ENCODE results near the gene TMEM187.

Gene TMEM187

DNA sequence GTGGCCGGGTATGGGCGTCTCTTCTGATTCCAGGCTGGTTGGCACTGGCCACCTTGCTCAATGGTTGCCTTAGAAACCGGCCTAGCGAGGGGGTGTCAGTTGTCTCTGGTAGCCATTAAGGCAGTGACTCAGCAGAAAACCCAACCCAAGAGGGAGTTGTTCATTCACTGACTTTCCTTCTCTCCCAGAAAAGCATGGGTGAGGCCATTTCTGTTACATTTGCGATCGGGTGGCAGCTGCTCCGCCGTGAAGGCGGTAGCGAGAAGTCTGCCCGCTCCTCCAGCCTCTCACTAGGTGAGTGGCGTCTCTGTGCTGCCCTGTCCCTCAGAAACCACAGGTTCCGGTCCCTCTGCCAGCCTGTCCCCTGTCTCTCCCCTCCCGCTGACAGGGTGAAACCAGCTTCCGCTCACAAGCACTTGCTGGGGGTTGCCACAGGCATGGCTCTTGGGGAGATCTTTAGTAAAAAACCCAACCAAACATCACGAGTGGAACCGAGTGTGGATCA, 29.7 kb downstream of the TMEM187 start:
- peaks cover 0 to 9% of the 10 kb centered on the region in 2 donors for H3K27me3 ChIP-seq (ENCODE audit: control insufficient read depth in 1 of 2, insufficient read depth in 2 of 2, low read length in 2 of 2)
- no peaks in the 10 kb centered on the region for H3K36me3 ChIP-seq (ENCODE audit: control insufficient read depth in 2 of 2, insufficient read depth in 2 of 2, low read length in 2 of 2)
- H3K4me3 ChIP-seq (ENCODE audit: low read length in 2 of 2): no peak overlapping the region
- no peaks in the 10 kb centered on the region for H3K9me3 ChIP-seq (ENCODE audit: control insufficient read depth in 2 of 2, low read length in 2 of 2)
- H3K9ac ChIP-seq (ENCODE audit: low read length in 2 of 2): no peak overlapping the region
- no peaks in the 10 kb centered on the region for H3K4me1 ChIP-seq (ENCODE audit: control insufficient read depth, insufficient read depth, low read length)
- H3K27ac ChIP-seq (ENCODE audit: low read length): no peak overlapping the region

DNA sequence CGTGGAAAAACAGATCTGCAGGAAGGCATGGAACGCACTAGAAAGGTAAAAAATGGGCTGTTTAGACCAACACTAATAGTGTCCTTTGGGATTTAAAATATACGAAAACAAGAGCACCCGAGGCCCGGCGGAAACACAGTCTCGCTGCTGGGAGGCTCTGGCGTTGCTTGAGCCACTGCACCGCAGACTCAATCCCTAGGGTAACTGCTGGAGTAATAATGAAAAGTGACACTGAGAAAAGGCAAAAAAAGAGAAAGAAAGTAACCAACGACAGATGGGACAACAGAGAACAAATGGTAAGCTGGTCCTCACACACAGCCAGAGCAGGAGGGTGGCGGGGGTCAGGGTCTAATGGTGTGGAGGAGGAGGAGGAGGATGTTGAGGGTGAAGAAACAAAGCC, 31.8 kb downstream of the TMEM187 start:
- H3K27ac ChIP-seq (ENCODE audit: low read length): no peak overlapping the region
- no peaks in the 10 kb centered on the region for H3K9me3 ChIP-seq (ENCODE audit: control insufficient read depth in 2 of 2, low read length in 2 of 2)
- H3K4me1 ChIP-seq (ENCODE audit: control insufficient read depth, insufficient read depth, low read length): no peaks in the 10 kb centered on the region
- peaks cover 0 to 3% of the 10 kb centered on the region in 2 donors for H3K27me3 ChIP-seq (ENCODE audit: control insufficient read depth in 1 of 2, insufficient read depth in 2 of 2, low read length in 2 of 2)
- H3K9ac ChIP-seq (ENCODE audit: low read length in 2 of 2): no peak overlapping the region
- H3K4me3 ChIP-seq (ENCODE audit: low read length in 2 of 2): no peak overlapping the region
- H3K36me3 ChIP-seq (ENCODE audit: control insufficient read depth in 2 of 2, insufficient read depth in 2 of 2, low read length in 2 of 2): no peaks in the 10 kb centered on the region

DNA sequence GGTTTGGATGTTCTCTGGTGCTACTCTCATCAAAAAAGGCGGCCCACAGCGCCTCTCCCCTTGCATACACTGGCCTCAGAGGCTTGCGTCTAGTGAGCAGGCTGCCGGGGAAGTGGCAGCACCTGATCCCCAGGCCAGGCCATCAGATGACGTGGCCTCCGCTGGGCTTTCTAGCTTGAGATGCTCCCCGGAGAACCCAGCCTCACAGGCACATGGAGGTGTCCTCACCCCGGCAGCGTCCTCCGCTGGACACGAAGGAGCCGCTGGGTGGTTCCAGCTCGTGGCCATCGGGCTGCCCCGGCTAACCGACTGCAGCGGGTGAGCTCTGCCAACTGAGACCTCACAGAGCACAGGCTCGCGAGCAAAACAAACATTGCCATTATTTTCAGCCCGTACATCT, 34.4 kb downstream of the TMEM187 start:
- Histone ChIP-seq H3K4me1 (ENCODE audit: control insufficient read depth, insufficient read depth, low read length) (no peaks in the 10 kb centered on the region), H3K27ac (ENCODE audit: low read length) (no peak overlapping the region), H3K4me3 (ENCODE audit: low read length in 2 of 2) (no peak overlapping the region), H3K9me3 (ENCODE audit: control insufficient read depth in 2 of 2, low read length in 2 of 2) (no peaks in the 10 kb centered on the region), H3K27me3 (ENCODE audit: control insufficient read depth in 1 of 2, insufficient read depth in 2 of 2, low read length in 2 of 2) (peaks cover 0 to 6% of the 10 kb centered on the region in 2 donors), H3K36me3 (ENCODE audit: control insufficient read depth in 2 of 2, insufficient read depth in 2 of 2, low read length in 2 of 2) (no peaks in the 10 kb centered on the region), H3K9ac (ENCODE audit: low read length in 2 of 2) (no peak overlapping the region)

DNA sequence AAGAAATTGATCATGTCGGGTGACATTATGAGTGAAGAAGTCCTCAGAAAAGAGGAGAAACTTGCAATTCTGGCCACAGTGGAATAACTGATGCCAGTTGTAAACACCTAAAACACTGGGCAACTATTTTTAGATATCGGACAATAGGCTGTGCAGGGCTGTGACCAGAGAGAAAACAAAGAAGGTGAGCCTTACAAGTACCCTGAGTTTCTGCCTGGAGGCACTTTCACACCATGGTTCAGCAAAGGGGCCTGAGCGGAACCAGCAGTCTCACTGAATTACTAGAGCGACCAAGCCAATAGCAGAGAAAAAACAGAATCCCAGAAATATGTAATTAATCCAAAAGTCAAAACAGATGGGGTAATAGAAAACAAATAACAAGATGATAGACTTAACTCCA, 36.0 kb downstream of the TMEM187 start:
- Histone ChIP-seq H3K9ac (ENCODE audit: low read length in 2 of 2) (no peak overlapping the region), H3K27ac (ENCODE audit: low read length) (no peak overlapping the region), H3K9me3 (ENCODE audit: control insufficient read depth in 2 of 2, low read length in 2 of 2) (no peaks in the 10 kb centered on the region), H3K36me3 (ENCODE audit: control insufficient read depth in 2 of 2, insufficient read depth in 2 of 2, low read length in 2 of 2) (no peaks in the 10 kb centered on the region), H3K4me1 (ENCODE audit: control insufficient read depth, insufficient read depth, low read length) (no peaks in the 10 kb centered on the region), H3K4me3 (ENCODE audit: low read length in 2 of 2) (no peak overlapping the region), H3K27me3 (ENCODE audit: control insufficient read depth in 1 of 2, insufficient read depth in 2 of 2, low read length in 2 of 2) (peaks cover 0 to 3% of the 10 kb centered on the region in 2 donors)

DNA sequence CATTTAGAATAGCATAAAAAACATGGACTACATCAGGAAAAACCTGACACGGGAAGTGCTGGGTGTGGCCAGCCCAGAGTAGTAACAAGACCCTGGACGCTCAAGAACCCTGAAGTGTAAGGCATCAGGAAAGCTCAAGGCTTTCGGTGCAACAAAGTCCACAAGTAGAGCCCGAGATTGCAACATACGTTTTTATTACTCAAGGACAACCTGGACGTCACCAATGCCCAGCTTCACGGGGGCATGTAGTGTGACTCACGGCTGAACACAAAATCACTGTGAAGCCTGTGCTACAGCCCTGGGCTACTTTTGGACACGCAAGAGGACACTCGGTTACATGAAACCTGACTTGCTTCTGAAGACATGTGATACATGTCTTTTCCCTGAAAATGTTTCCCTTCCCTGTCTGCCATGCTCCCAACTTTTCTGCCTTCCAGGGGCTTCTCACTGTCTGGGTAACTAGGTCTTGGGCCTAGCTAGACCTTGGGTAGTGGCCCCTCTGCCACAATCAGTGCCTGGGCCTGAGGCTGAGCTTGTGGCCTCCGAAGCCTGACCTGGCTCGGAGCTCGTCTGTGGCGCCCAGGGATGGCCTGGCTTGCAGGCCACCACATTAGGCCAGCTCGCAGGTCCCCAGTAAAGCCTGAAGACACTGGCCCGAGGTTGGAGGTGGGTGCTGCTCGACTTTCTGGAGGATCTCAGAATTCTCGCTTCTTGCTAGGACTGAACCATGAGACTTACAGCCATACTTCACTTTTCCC, 38.0 kb downstream of the TMEM187 start:
- Histone ChIP-seq H3K9ac (ENCODE audit: low read length in 2 of 2) (no peak overlapping the region), H3K4me1 (ENCODE audit: control insufficient read depth, insufficient read depth, low read length) (peaks cover 2% of the 10 kb centered on the region), H3K36me3 (ENCODE audit: control insufficient read depth in 2 of 2, insufficient read depth in 2 of 2, low read length in 2 of 2) (no peaks in the 10 kb centered on the region), H3K27ac (ENCODE audit: low read length) (no peak overlapping the region), H3K4me3 (ENCODE audit: low read length in 2 of 2) (no peak overlapping the region), H3K27me3 (ENCODE audit: control insufficient read depth in 1 of 2, insufficient read depth in 2 of 2, low read length in 2 of 2) (peaks cover 0 to 8% of the 10 kb centered on the region in 2 donors), H3K9me3 (ENCODE audit: control insufficient read depth in 2 of 2, low read length in 2 of 2) (no peaks in the 10 kb centered on the region)

DNA sequence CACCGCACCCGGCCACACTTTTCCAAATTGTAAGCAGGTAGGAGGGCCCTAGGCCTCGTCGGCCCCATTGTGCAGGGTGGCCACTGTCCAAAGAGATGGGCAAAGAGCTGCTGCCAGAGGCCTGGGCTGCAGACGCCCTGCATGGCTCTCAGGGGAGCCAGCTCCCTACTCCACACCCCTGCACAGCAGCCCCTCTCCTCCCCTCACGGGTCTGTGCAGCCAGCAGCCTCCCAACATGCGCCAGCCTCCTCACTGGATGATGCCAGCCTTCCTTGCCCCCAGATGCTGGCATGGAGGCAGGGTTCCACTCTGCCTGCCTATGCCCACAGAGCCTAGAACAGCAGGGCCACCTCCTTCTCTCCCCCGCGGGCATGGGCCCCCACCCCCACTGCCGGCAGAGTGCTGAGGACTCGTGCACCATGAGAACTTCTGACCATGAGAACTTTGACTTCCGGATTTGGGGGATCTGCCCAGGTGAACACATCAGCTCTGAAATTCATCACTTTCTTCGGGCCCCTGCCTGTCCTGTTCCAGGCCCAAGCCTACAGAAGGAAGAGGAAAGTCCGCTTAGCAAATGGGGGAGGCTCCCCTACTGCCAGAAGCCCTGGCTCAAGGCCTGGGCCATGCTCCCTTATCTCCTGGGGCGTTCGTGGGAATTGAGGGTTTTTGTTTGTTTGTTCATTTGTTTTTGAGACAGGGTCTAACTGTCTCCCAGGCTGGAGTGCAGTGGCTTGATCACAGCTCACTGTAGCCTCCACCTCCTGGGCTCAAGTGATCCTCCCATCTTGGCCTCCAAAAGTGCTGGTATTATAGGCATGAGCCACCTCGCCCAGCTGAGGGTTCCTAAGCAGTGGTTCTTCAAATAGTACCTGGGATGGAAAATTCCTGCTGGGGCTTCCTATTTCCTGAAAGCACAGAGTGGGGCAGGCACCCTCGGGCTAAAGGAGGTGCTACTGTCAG, 39.1 kb downstream of the TMEM187 start:
- Histone ChIP-seq H3K9ac (ENCODE audit: low read length in 2 of 2) (no peak overlapping the region), H3K9me3 (ENCODE audit: control insufficient read depth in 2 of 2, low read length in 2 of 2) (no peaks in the 10 kb centered on the region), H3K27ac (ENCODE audit: low read length) (no peak overlapping the region), H3K27me3 (ENCODE audit: control insufficient read depth in 1 of 2, insufficient read depth in 2 of 2, low read length in 2 of 2) (peaks cover 0 to 8% of the 10 kb centered on the region in 2 donors), H3K4me3 (ENCODE audit: low read length in 2 of 2) (no peak overlapping the region), H3K4me1 (ENCODE audit: control insufficient read depth, insufficient read depth, low read length) (peaks cover 2% of the 10 kb centered on the region), H3K36me3 (ENCODE audit: control insufficient read depth in 2 of 2, insufficient read depth in 2 of 2, low read length in 2 of 2) (no peaks in the 10 kb centered on the region)

DNA sequence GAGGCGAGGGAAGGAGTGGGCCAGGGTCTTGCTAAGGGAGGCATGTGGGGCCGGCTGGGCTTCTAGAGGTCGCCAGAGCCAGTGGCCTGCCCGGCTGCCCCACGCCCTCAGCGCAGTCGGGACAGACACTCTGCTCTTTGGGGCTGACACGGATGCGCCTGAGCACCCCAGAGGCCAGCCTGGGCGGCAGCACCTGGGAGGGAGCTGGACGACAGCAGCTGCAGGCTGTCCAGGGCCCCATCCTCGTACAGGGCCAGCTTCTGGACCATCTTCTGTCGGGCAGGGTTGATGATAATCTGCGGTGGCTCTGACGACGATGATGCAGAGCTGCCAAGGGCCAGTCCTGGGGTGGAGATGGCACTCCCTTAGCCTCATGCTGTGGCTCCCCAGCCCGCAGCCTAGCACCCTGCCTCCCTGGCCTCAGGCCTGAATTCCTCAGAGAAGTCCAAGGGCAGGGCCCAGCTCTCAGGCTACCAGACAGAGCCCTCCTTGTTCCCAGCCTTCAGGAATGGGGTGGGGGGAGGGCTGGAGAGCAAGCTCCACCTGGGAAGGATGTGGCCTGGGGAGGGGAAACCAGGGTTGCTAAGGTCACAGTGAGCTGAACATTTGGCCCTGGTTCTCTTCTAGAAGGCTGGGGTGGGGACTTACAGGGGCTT, 39.9 kb downstream of the TMEM187 start:
- no peak overlapping the region for H3K27ac ChIP-seq (ENCODE audit: low read length)
- H3K4me1 ChIP-seq (ENCODE audit: control insufficient read depth, insufficient read depth, low read length): peaks cover 2% of the 10 kb centered on the region
- peaks cover 0 to 8% of the 10 kb centered on the region in 2 donors for H3K27me3 ChIP-seq (ENCODE audit: control insufficient read depth in 1 of 2, insufficient read depth in 2 of 2, low read length in 2 of 2)
- H3K36me3 ChIP-seq (ENCODE audit: control insufficient read depth in 2 of 2, insufficient read depth in 2 of 2, low read length in 2 of 2): no peaks in the 10 kb centered on the region
- H3K9ac ChIP-seq (ENCODE audit: low read length in 2 of 2): no peak overlapping the region
- no peaks in the 10 kb centered on the region for H3K9me3 ChIP-seq (ENCODE audit: control insufficient read depth in 2 of 2, low read length in 2 of 2)
- H3K4me3 ChIP-seq (ENCODE audit: low read length in 2 of 2): no peak overlapping the region

DNA sequence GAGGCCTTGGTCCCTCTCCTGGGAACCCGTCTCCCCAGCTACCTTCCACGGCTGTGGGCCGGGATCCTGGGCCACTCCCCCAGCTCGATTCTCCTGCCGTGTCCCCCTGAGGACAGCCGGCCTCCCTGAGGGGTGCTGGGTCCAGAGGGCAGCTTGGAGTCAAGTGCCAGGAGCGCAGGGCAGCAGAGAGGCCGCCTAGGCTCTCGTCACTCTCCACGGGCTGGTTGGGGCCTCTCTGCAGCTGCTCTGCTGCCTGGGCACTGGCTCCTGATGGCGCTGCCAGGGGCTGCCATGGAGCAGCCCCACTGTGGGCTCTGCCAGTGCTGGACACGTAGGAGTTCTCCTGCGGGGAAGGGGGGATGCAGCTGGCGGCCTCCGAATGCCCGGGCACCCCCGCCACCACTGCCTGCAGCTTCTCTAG, 40.5 kb downstream of the TMEM187 start:
- no peaks in the 10 kb centered on the region for H3K9me3 ChIP-seq (ENCODE audit: control insufficient read depth in 2 of 2, low read length in 2 of 2)
- no peak overlapping the region for H3K9ac ChIP-seq (ENCODE audit: low read length in 2 of 2)
- no peak overlapping the region for H3K4me3 ChIP-seq (ENCODE audit: low read length in 2 of 2)
- H3K4me1 ChIP-seq (ENCODE audit: control insufficient read depth, insufficient read depth, low read length): peaks cover 2% of the 10 kb centered on the region
- no peak overlapping the region for H3K27ac ChIP-seq (ENCODE audit: low read length)
- no peaks in the 10 kb centered on the region for H3K36me3 ChIP-seq (ENCODE audit: control insufficient read depth in 2 of 2, insufficient read depth in 2 of 2, low read length in 2 of 2)
- peaks cover 0 to 8% of the 10 kb centered on the region in 2 donors for H3K27me3 ChIP-seq (ENCODE audit: control insufficient read depth in 1 of 2, insufficient read depth in 2 of 2, low read length in 2 of 2)

DNA sequence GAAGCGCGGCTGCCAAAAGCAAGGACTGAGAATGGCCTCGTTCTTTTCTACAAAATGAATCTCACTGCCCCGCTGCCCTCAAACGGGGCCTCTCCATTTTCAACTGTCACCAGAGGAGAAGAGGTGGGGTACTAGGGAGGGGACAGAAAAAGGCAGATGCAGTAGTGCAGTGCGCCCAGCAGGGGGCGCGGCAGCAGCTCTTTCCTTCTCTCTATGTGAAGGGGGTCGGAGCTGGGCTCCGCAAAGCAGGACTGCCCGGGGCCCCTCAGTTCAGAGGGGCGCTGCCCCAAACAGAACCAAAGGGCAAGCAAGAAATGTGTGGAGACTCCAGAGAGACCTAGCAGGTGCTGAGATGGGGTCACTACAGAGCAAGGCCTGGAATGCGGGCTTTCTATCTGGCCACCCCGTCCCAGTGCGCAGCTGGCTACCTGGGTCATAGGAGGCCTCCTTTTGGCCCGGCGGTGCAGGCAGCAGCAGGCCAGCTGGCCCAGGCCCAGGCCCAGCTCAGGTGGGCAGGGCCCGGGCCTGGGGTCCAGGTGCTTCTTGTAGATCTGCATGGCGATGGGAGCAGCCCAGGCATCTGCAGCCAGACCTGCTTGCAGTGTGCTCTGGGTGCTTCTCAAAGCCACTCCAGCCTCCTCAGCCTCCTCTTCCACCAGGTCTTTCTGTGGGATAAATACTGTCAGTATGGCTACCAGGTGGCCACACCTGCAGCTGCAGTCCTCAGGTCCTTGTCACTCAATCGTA, 41.2 kb downstream of the TMEM187 start:
- Histone ChIP-seq H3K4me1 (ENCODE audit: control insufficient read depth, insufficient read depth, low read length) (peaks cover 9% of the 10 kb centered on the region), H3K9ac (ENCODE audit: low read length in 2 of 2) (no peak overlapping the region), H3K27ac (ENCODE audit: low read length) (no peak overlapping the region), H3K27me3 (ENCODE audit: control insufficient read depth in 1 of 2, insufficient read depth in 2 of 2, low read length in 2 of 2) (peaks cover 0 to 8% of the 10 kb centered on the region in 2 donors), H3K9me3 (ENCODE audit: control insufficient read depth in 2 of 2, low read length in 2 of 2) (no peaks in the 10 kb centered on the region), H3K36me3 (ENCODE audit: control insufficient read depth in 2 of 2, insufficient read depth in 2 of 2, low read length in 2 of 2) (no peaks in the 10 kb centered on the region), H3K4me3 (ENCODE audit: low read length in 2 of 2) (no peak overlapping the region)

Data from stomach smooth muscle (tissue), 2 donors.